ENCODE data around the gene ADK. TPM values are rescaled to one million over a fixed set of nuclear protein-coding genes. Genes with fewer than 3 reads are reported as not detected.
A peak's percentile ranks its signal among the peaks of the same experiment; 100 is the strongest.

Gene ADK
- 10 to 100 TPM; 60.3 to 68.6 TPM for total RNA-seq
- 10 to 100 TPM; 44.8 to 68.0 (median 52.5) TPM for polyA plus RNA-seq (ENCODE audit: insufficient read length in 6 of 6)
- long read RNA-seq, donor 1, transcript ADK-201 (11 exons, 1,169 nt): minor isoform, 7 of 19 reads
- long read RNA-seq, donor 1, transcript ADK-202 (11 exons, 2,083 nt): major isoform, 12 of 19 reads
- long read RNA-seq, donor 1, partial matches to known transcripts: 0 of 19 reads
- long read RNA-seq, donor 1, other reads (novel, unspliced or antisense): 0 of 19 reads
- long read RNA-seq, donor 2, partial matches to known transcripts: 0 of 4 reads
- long read RNA-seq, donor 2, other reads (novel, unspliced or antisense): 0 of 4 reads
- long read RNA-seq, donor 3, transcript ADK-202 (11 exons, 2,083 nt): major isoform, 10 of 16 reads
- long read RNA-seq, donor 3, transcript ADK-201 (11 exons, 1,169 nt): minor isoform, 6 of 16 reads
- long read RNA-seq, donor 3, partial matches to known transcripts: 0 of 16 reads
- long read RNA-seq, donor 3, other reads (novel, unspliced or antisense): 0 of 16 reads
- long read RNA-seq, donor 4, transcript ADK-202 (11 exons, 2,083 nt): major isoform, 15 of 36 reads
- long read RNA-seq, donor 4, partial matches to known transcripts: 8 of 36 reads
- long read RNA-seq, donor 4, other reads (novel, unspliced or antisense): 11 of 36 reads
- long read RNA-seq, donor 5, transcript ADK-202 (11 exons, 2,083 nt): major isoform, 9 of 14 reads
- long read RNA-seq, donor 5, partial matches to known transcripts: 0 of 14 reads
- long read RNA-seq, donor 5, other reads (novel, unspliced or antisense): 0 of 14 reads
- long read RNA-seq, donor 6, transcript ADK-201 (11 exons, 1,169 nt): major isoform, 9 of 17 reads
- long read RNA-seq, donor 6, transcript ADK-202 (11 exons, 2,083 nt): minor isoform, 7 of 17 reads
- long read RNA-seq, donor 6, partial matches to known transcripts: 0 of 17 reads
- long read RNA-seq, donor 6, other reads (novel, unspliced or antisense): 0 of 17 reads
- long read RNA-seq, donor 7, transcript ADK-201 (11 exons, 1,169 nt): minor isoform, 7 of 15 reads
- long read RNA-seq, donor 7, transcript ADK-202 (11 exons, 2,083 nt): major isoform, 8 of 15 reads
- long read RNA-seq, donor 7, partial matches to known transcripts: 0 of 15 reads
- long read RNA-seq, donor 7, other reads (novel, unspliced or antisense): 0 of 15 reads
- long read RNA-seq, donor 8, transcript ADK-201 (11 exons, 1,169 nt): major isoform, 5 of 8 reads
- long read RNA-seq, donor 8, partial matches to known transcripts: 0 of 8 reads
- long read RNA-seq, donor 8, other reads (novel, unspliced or antisense): 0 of 8 reads
- long read RNA-seq, donor 9: 0 reads
- long read RNA-seq, donor 10, transcript ADK-202 (11 exons, 2,083 nt): major isoform, 13 of 25 reads
- long read RNA-seq, donor 10, partial matches to known transcripts: 5 of 25 reads
- long read RNA-seq, donor 10, other reads (novel, unspliced or antisense): 6 of 25 reads
- long read RNA-seq, donor 11, transcript ADK-201 (11 exons, 1,169 nt): minor isoform, 6 of 29 reads
- long read RNA-seq, donor 11, transcript ADK-202 (11 exons, 2,083 nt): major isoform, 16 of 29 reads
- long read RNA-seq, donor 11, partial matches to known transcripts: 7 of 29 reads
- long read RNA-seq, donor 11, other reads (novel, unspliced or antisense): 0 of 29 reads
- long read RNA-seq, donor 12, transcript ADK-201 (11 exons, 1,169 nt): major isoform, 7 of 12 reads
- long read RNA-seq, donor 12, transcript ADK-202 (11 exons, 2,083 nt): minor isoform, 5 of 12 reads
- long read RNA-seq, donor 12, partial matches to known transcripts: 0 of 12 reads
- long read RNA-seq, donor 12, other reads (novel, unspliced or antisense): 0 of 12 reads

DNA sequence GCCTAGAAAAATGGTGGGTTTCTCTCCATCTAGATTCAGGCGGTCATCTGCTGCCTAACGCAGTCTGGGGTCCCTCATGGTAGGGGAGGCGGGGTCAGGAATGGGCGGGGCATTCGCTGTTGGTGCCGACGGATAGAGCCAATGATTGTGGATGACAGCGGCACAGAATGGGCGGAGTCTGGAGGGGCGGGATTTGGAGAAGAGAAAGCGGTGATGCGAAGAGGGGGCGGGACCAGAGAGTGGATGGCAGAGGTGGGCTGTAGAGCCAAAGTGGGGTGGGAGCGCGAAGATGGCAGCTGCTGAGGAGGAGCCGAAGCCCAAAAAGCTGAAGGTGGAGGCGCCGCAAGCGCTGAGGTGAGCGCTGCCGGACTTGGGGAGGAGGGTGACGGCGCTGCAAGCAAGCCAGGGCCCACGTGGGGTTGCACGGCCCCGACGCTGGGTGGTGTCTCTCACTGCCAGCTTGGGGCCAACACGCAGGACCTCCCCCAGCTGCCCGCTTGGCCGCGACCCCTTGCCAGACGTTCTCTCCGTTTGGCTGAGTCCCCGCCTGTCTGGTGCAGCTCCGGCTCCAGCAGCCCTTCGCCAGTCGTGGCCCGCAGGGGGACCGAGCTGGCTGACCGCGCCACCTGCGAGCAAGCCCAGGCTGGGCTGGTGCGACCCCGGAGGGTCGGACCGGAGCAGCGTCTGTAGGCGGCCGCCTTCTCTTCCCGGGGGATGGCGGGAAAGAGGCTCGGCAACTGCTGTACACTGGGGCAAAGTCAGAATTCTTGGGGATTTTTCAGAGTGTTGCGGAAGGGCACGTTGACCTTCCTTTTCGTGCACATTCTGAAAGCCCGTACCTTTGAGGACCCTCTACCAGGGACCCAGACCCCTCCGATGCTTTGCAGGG lies at the start of gene ADK:
ADK (plus strand) TSS at position 232 of the 889 bp plus-strand sequence; CDS start at position 290, 58 bp downstream.
- ATAC-seq (peak; percentile 97), DNase-seq (peak in 3 of 4 donors; percentile 99 to 100 (median 99))
- H3K4me1 ChIP-seq: peaks cover 18 to 40% of the 10 kb centered on the region in 2 donors
- peak within 1 kb of the TSS; percentile 69 to 90 for H3K4me3 ChIP-seq
- peaks cover 0 to 8% of the 10 kb centered on the region in 2 donors for H3K36me3 ChIP-seq
- H3K27ac ChIP-seq: peak within 1 kb of the TSS; percentile 89
- intact Hi-C loops (cut with DNase I): no loop called here
- no peaks in the 10 kb centered on the region for H3K9me3 ChIP-seq
- H3K27me3 ChIP-seq: no peaks in the 10 kb centered on the region
- TF ChIP-seq, protein P1, sequence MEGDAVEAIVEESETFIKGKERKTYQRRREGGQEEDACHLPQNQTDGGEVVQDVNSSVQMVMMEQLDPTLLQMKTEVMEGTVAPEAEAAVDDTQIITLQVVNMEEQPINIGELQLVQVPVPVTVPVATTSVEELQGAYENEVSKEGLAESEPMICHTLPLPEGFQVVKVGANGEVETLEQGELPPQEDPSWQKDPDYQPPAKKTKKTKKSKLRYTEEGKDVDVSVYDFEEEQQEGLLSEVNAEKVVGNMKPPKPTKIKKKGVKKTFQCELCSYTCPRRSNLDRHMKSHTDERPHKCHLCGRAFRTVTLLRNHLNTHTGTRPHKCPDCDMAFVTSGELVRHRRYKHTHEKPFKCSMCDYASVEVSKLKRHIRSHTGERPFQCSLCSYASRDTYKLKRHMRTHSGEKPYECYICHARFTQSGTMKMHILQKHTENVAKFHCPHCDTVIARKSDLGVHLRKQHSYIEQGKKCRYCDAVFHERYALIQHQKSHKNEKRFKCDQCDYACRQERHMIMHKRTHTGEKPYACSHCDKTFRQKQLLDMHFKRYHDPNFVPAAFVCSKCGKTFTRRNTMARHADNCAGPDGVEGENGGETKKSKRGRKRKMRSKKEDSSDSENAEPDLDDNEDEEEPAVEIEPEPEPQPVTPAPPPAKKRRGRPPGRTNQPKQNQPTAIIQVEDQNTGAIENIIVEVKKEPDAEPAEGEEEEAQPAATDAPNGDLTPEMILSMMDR (IDR thresholded peaks at IDR 0.05): peak in 1 of 2 donors; percentile 22

DNA sequence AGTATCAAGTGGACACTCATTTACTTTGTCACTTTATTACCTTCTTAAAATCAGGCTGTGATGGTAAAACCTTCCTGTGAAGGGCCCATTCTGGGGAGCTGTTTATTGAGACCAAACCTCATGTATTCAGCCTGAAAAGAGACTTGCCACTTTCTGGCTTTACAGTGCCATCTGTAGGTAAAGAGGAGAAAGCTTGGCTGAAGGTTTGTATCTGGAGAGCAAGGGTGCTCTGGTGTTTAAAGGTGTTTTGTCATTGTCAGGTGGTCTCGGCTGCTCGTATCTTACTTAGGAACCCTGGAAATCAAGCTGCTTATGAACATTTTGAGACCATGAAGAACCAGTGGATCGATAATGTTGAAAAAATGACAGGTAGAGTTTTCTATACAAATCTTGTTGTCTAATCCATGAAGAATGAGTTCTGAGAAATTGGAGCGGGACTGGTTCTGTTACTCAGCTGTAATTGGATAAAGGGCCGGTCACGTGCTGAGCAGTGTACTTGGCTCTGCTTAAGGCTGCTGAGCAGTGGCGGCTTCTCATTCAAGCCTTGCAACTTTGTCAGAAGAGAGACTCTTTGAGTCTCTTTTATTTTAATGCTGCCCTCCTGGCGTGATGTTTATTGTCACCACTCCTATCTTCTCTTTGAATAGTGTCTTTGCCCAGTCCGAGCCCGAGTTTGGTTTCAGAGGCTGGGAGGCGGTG lies 47.3 kb upstream of the ADK start:
- no peak for DNase-seq
- H3K4me1 ChIP-seq: no peaks in the 10 kb centered on the region
- intact Hi-C loops (cut with DNase I): no loop called here
- TF ChIP-seq, protein P1 (IDR thresholded peaks at IDR 0.05): no peak
- peaks cover 0 to 100% of the 10 kb centered on the region in 2 donors for H3K36me3 ChIP-seq
- no peak overlapping the region for H3K27ac ChIP-seq
- no peaks in the 10 kb centered on the region for H3K27me3 ChIP-seq
- peak; percentile 29 for ATAC-seq
- H3K4me3 ChIP-seq: no peak overlapping the region
- H3K9me3 ChIP-seq: no peaks in the 10 kb centered on the region

DNA sequence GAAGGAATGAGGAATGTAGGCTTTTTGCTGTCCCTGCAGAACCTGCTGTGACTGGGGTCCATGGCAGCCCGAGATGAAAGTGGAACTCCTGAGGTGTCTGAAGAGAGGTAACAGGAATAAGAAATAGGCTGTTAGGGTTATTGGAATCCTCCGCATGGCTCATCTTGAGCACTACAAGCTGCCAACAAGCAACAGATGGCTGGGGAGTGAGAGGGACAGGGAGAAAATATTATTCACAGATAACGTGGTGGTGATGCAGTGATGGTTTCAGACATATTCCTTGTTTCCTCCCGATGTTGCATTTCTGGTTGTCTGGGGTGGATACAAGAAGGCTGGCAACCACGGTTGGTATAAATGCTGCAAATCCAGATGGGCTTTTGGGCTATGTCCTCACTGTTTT lies 46.5 kb upstream of the ADK start:
- no peaks in the 10 kb centered on the region for H3K9me3 ChIP-seq
- no peaks in the 10 kb centered on the region for H3K27me3 ChIP-seq
- H3K4me3 ChIP-seq: no peak overlapping the region
- DNase-seq (no peak), ATAC-seq (no peak)
- H3K36me3 ChIP-seq: peaks cover 0 to 100% of the 10 kb centered on the region in 2 donors
- intact Hi-C loops (cut with DNase I): no loop called here
- no peaks in the 10 kb centered on the region for H3K4me1 ChIP-seq
- TF ChIP-seq, protein P1 (IDR thresholded peaks at IDR 0.05): no peak
- H3K27ac ChIP-seq: no peak overlapping the region
